CD14-positive monocyte (primary cell): ENCODE data around the gene RAB37. TPM values are rescaled to one million over a fixed set of nuclear protein-coding genes. Genes with fewer than 3 reads are reported as not detected.

Source experiments
- DNase-seq, 3 donors: peaks; one replicate each; pipeline ENCODE4 v3.0.0-alpha.2; 2011 to 2022
- H2AFZ ChIP-seq: 2 replicates; pipeline ENCODE4 v1.6.0; 2012; ENCODE audit warnings: mild to moderate bottlenecking, low read depth, low read length, inconsistent platforms; ENCODE audit not compliant: insufficient read depth, poor library complexity, severe bottlenecking
- H3K27ac ChIP-seq, 2 donors: 1 replicate in 1 of 2; 2 replicates in 1 of 2; pipeline ENCODE4 v1.5.1; 2012 to 2013; ENCODE audit warnings: low read length in 2 of 2, control low read depth in 1 of 2, inconsistent platforms in 1 of 2, low read depth in 1 of 2, mild to moderate bottlenecking in 1 of 2
- H3K27me3 ChIP-seq, 2 donors: one replicate each; pipeline versions ENCODE4 v1.6.0 to v1.6.1; 2011 to 2013; ENCODE audit warnings: low read length in 2 of 2; ENCODE audit not compliant: control insufficient read depth in 2 of 2, insufficient read depth in 2 of 2
- H3K36me3 ChIP-seq, 2 donors: replicated peaks in 1 of 2; 1 replicate in 1 of 2; 2 replicates in 1 of 2; pipeline versions ENCODE4 v1.5.1 to v1.6.1; 2012 to 2013; ENCODE audit warnings: low read length in 2 of 2, control low read depth in 1 of 2, inconsistent platforms in 1 of 2, mild to moderate bottlenecking in 1 of 2; ENCODE audit not compliant: insufficient read depth in 2 of 2, control insufficient read depth in 1 of 2
- H3K4me1 ChIP-seq, 2 donors: 1 replicate in 1 of 2; 2 replicates in 1 of 2; pipeline versions ENCODE4 v1.5.1 to v1.6.1; 2012 to 2013; ENCODE audit warnings: low read length in 2 of 2, control low read depth in 1 of 2, inconsistent platforms in 1 of 2, mild to moderate bottlenecking in 1 of 2, moderate library complexity in 1 of 2; ENCODE audit not compliant: insufficient read depth in 2 of 2, control insufficient read depth in 1 of 2
- H3K4me2 ChIP-seq: replicated peaks from 2 replicates; pipeline ENCODE3; 2012; ENCODE audit warnings: low read length, moderate library complexity, mild to moderate bottlenecking; ENCODE audit not compliant: poor library complexity, severe bottlenecking; ENCODE audit errors: extremely low read depth
- H3K4me3 ChIP-seq, 3 experiments: fragments of 200-600 bp in 1 of 3; sonication (generic) in 1 of 3; replicated peaks in 1 of 3; 1 replicate in 2 of 3; 2 replicates in 1 of 3; pipeline ENCODE4 v1.5.1; 2011 to 2013; ENCODE audit warnings: low read length in 3 of 3, mild to moderate bottlenecking in 3 of 3, control low read depth in 2 of 3, low read depth in 2 of 3, inconsistent platforms in 1 of 3, moderate library complexity in 1 of 3
- H3K79me2 ChIP-seq: 2 replicates; pipeline ENCODE4 v1.6.0; 2012; ENCODE audit warnings: mild to moderate bottlenecking, control low read depth, inconsistent platforms, low read length, moderate library complexity; ENCODE audit not compliant: insufficient read depth
- H3K9ac ChIP-seq: 2 replicates; pipeline ENCODE4 v1.6.0; 2017; ENCODE audit warnings: low read length, mild to moderate bottlenecking; ENCODE audit not compliant: insufficient read depth, poor library complexity, severe bottlenecking
- H3K9me3 ChIP-seq, 2 donors: replicated peaks in 1 of 2; 1 replicate in 1 of 2; 2 replicates in 1 of 2; pipeline versions ENCODE4 v1.5.1 to v1.6.1; 2012 to 2013; ENCODE audit warnings: low read length in 2 of 2, control low read depth in 1 of 2; ENCODE audit not compliant: control insufficient read depth in 1 of 2, insufficient read depth in 1 of 2
- H4K20me1 ChIP-seq: 2 replicates; pipeline ENCODE4 v1.6.0; 2012; ENCODE audit warnings: mild to moderate bottlenecking, low read length, control low read depth, moderate library complexity; ENCODE audit not compliant: insufficient read depth
- H3K27ac Mint-ChIP-seq, 7 donors: one replicate each; pipeline ENCODE4 v1.8.0; 2020; ENCODE audit warnings: mild to moderate bottlenecking in 7 of 7, mixed read lengths in 7 of 7, moderate library complexity in 6 of 7, inconsistent platforms in 2 of 7
- H3K27me3 Mint-ChIP-seq, 3 donors: one replicate each; pipeline ENCODE4 v1.8.0; 2021 to 2022; ENCODE audit warnings: low read depth in 3 of 3, mild to moderate bottlenecking in 3 of 3, mixed read lengths in 3 of 3, moderate library complexity in 3 of 3, inconsistent platforms in 1 of 3
- H3K36me3 Mint-ChIP-seq, 2 donors: one replicate each; pipeline ENCODE4 v1.8.0; 2020; ENCODE audit warnings: mixed read lengths in 2 of 2, inconsistent platforms in 1 of 2, mild to moderate bottlenecking in 1 of 2
- H3K4me1 Mint-ChIP-seq: one replicate; pipeline ENCODE4 v1.8.0; 2020; ENCODE audit warnings: mild to moderate bottlenecking, mixed read lengths
- H3K4me3 Mint-ChIP-seq, 2 donors: one replicate each; pipeline ENCODE4 v1.8.0; 2020; ENCODE audit warnings: mild to moderate bottlenecking in 2 of 2, mixed read lengths in 2 of 2, moderate library complexity in 1 of 2
- H3K9me3 Mint-ChIP-seq, 7 donors: one replicate each; pipeline ENCODE4 v1.8.0; 2020 to 2022; ENCODE audit warnings: mixed read lengths in 7 of 7, mild to moderate bottlenecking in 6 of 7, moderate library complexity in 6 of 7, inconsistent platforms in 2 of 7
- WGBS: methylation state at CpG from one replicate; pipeline ENCODE4 v1.1.5; 2013; ENCODE audit warnings: missing lambda C conversion rate; ENCODE audit not compliant: insufficient coverage; 5-methylcytosine and 5-hydroxymethylcytosine counted together
- intact Hi-C, 2 donors: fragments of 100-400 bp; cut with micrococcal nuclease; formaldehyde crosslinking; loops; one replicate each; pipeline versions ENCODE4 v1.15.0 to v1.15.1; 2023
- polyA plus RNA-seq, 3 donors: library from polyadenylated mRNA; depleted of rRNA in 1 of 3; unstranded in 2 of 3; stranded (reverse) in 1 of 3; fragments of 300-500 nt in 2 of 3; fragments of >200 nt in 1 of 3; fragmentation: Illumina TruSeq in 2 of 3; gene quantifications; 1 replicate in 2 of 3; 2 replicates in 1 of 3; pipeline ENCODE4 v1.2.3, GENCODE V29; 2012 to 2021
- TF ChIP-seq, protein P1 (sequence below): fragments of 200-600 bp; IDR thresholded peaks from one replicate; pipeline ENCODE4 v1.8.0; 2022; ENCODE audit warnings: antibody characterized with exemption, mild to moderate bottlenecking

RAB37 gene
- polyA plus RNA-seq, 3 donors, result 26.8 to 40.9 (median 33.1) TPM

DNA sequence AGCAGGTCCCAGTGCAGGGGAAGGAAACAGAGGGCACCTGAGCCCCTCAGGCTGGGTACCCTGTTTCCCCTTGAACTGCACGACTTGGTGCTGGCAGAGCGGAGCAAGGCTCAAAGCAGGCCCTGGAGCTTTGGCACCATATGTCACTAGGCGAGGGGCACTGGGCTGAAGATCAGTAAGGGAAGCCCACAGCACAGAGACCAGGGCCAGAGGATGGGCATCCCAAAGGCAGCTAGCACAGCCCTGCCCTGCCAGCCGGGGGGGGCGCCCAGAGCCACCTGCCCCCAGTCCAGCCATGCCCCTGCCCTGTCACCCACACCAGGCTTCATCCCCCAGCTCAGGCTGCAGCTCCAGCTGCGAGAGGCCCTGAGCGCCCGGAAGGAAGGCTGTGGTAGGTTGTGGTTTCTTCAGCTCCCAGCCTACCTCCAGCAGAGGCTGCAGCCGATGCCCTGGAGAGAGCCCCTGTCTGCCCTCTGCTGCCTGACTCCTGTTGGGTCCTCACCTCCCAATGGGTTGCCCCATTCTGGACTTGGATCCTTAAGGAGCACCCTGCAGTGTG is 22.3 kb downstream of the RAB37 start:
- Histone ChIP-seq H4K20me1 (peaks cover 100% of the 10 kb centered on the region), H3K9me3 (no peaks in the 10 kb centered on the region), H2AFZ (no peak overlapping the region), H3K27me3 (no peaks in the 10 kb centered on the region), H3K36me3 (peaks cover 21 to 36% of the 10 kb centered on the region in 2 donors), H3K4me2 (peak overlapping the region; percentile 65), H3K79me2 (peaks cover 100% of the 10 kb centered on the region), H3K9ac (peak overlapping the region; percentile 17), H3K27ac (no peak overlapping the region), H3K4me1 (peaks cover 39 to 49% of the 10 kb centered on the region in 2 donors), H3K4me3 (peak overlapping the region in 1 of 3 experiments; percentile 48)
- Mint-ChIP-seq H3K27ac (peak overlapping the region in 1 of 7 donors; percentile 37), H3K4me1 (peaks cover 61% of the 10 kb centered on the region), H3K4me3 (peak overlapping the region; percentile 49 to 67), H3K36me3 (peaks cover 20 to 49% of the 10 kb centered on the region in 2 donors), H3K9me3 (no peaks in the 10 kb centered on the region), H3K27me3 (peaks cover 0 to 2% (median 1%) of the 10 kb centered on the region in 3 donors)
- TF ChIP-seq, protein P1, sequence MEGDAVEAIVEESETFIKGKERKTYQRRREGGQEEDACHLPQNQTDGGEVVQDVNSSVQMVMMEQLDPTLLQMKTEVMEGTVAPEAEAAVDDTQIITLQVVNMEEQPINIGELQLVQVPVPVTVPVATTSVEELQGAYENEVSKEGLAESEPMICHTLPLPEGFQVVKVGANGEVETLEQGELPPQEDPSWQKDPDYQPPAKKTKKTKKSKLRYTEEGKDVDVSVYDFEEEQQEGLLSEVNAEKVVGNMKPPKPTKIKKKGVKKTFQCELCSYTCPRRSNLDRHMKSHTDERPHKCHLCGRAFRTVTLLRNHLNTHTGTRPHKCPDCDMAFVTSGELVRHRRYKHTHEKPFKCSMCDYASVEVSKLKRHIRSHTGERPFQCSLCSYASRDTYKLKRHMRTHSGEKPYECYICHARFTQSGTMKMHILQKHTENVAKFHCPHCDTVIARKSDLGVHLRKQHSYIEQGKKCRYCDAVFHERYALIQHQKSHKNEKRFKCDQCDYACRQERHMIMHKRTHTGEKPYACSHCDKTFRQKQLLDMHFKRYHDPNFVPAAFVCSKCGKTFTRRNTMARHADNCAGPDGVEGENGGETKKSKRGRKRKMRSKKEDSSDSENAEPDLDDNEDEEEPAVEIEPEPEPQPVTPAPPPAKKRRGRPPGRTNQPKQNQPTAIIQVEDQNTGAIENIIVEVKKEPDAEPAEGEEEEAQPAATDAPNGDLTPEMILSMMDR, result no peak
- WGBS, result 3% methylated on average over 3 of the region's 9 CpGs
- DNase-seq, result no peak
- intact Hi-C loops, result no loop called here

DNA sequence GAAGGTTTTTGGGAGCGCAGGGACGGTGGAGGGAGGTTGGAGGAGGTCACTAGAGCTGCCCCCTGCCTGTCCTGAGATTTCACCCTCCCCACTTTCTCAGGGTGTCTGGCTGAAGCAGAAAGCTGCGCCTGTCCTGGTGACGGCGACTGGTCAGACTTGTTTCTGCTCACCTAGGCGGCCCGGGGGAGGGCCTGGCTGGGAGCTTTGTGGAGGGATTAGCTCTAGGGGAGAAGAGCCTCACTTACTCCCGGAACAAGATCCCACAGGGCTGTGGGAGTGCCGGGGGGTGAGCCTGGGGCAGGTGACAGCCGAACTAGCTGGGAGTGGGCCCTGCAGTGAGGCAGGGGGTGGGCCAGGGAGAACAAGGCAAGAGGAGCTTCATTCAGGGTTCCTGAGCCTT is 22.9 kb downstream of the RAB37 start:
- peak overlapping the region in 1 of 2 donors; percentile 16 for H3K4me3 Mint-ChIP-seq

More for the DNA sequence above, 22.9 kb downstream of the RAB37 start:
- Histone ChIP-seq H3K4me2 (peak overlapping the region; percentile 65), H3K36me3 (peaks cover 24 to 37% of the 10 kb centered on the region in 2 donors), H3K79me2 (peaks cover 100% of the 10 kb centered on the region), H4K20me1 (peaks cover 100% of the 10 kb centered on the region), H2AFZ (no peak overlapping the region), H3K4me3 (peak overlapping the region in 1 of 3 experiments; percentile 48), H3K27me3 (no peaks in the 10 kb centered on the region), H3K9me3 (no peaks in the 10 kb centered on the region), H3K9ac (peak overlapping the region; percentile 17), H3K27ac (no peak overlapping the region), H3K4me1 (peaks cover 39 to 49% of the 10 kb centered on the region in 2 donors)
- DNase-seq, result no peak
- Mint-ChIP-seq H3K27ac (peak overlapping the region in 2 of 7 donors; percentile 23 to 60), H3K27me3 (peaks cover 0 to 2% (median 1%) of the 10 kb centered on the region in 3 donors), H3K36me3 (peaks cover 22 to 49% of the 10 kb centered on the region in 2 donors), H3K9me3 (peaks cover 0 to 2% (median 0%) of the 10 kb centered on the region in 7 donors), H3K4me1 (peaks cover 58% of the 10 kb centered on the region)
- TF ChIP-seq, protein P1, result no peak
- 80% methylated on average over 2 of the region's 10 CpGs for WGBS
- intact Hi-C loops, result no loop called here
